ENCODE measurements around the gene PDZK1IP1.

PDZK1IP1 gene, protein sequence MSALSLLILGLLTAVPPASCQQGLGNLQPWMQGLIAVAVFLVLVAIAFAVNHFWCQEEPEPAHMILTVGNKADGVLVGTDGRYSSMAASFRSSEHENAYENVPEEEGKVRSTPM

DNA sequence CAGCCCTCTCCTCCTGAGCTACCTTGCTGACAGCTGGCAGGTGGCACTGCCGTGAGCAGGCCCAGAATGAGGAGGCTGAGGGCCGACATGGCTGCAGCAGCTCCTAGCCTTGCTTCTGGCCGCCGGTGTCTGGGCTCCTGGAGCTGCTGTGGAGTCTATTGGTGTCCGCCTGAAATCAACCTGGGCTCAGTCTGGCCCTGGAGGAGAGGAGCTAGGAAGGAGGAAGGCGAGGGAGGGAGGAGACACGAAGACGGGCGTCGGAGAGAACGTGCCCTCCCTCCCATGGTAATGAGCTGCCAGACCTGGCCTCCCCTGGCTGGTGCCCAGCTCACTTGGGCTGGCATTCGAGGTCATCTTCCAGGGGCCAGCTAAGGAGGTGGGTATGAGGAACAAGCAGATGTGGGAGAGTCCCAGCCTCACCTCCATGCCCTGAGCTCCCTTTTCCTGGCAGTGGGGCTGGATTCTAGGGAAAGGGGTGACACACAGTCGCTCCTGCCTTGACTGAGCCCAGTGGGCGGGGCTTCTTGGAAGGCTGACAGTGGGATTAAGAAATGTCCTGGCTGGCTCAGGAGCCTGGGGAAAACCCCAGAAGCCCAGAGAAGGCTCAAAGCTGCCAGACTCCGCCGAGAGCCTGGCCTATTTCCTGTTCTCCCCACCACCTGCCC, at the start of gene PDZK1IP1:
Gene PDZK1IP1 (minus strand): TSS at position 193 of the 665 bp plus-strand sequence. CDS start 104 bp downstream, at position 89.
- DNase-seq (ENCODE audit: low read depth in 2 of 2) = no peak

DNA sequence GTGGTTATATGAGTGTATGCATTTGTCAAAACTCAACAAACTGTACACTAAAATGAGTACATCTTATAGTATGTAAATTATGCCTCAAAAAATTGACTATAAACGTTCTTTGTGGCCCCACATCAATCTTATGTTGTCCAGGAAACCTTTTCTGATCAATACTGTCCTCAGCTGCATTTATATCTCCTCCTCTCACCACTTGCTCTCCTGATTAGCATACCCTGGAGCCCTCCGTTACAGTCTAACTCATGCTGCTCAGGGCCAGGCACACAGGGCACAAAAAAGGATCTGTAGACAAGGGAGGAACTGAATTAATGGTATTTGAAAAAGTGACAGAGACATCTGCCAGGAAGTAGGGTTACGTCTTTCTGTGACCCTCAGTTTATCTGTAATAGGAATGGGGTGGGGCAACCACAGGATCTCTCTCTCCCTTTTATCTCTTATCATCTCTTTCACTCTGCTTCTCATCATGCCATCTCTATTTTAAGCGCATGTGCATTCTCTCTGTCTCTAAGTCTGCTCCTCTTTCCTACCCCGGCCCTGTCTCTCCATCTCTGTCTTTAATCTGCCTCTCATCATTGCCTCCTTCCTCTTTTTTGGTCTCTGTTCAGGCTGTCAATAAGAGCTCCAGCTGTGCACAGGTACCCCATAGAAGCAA, 49.2 kb upstream of the PDZK1IP1 start:
- DNase-seq (ENCODE audit: low read depth in 2 of 2) = no peak

DNA sequence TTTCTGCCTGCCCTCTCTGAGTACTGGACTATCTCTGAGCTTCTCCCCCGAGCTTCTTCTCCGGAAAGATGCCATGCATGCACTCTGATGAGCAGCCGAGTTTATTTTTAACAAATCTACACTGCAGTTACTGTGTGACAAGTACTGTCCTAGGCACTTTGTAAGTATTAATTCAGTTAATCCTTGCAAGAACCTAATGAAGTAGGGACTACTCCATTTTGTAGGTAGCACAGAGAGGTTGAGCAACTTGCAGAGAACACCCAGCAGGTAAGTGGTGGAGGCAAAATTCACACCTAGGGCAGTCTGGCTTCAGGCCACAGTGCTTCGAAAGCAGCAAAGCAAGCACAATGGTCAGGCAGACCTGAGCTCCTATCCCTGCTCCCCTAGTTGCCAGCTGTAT, 46.0 kb upstream of the PDZK1IP1 start:
- no peak for DNase-seq (ENCODE audit: low read depth in 2 of 2)

DNA sequence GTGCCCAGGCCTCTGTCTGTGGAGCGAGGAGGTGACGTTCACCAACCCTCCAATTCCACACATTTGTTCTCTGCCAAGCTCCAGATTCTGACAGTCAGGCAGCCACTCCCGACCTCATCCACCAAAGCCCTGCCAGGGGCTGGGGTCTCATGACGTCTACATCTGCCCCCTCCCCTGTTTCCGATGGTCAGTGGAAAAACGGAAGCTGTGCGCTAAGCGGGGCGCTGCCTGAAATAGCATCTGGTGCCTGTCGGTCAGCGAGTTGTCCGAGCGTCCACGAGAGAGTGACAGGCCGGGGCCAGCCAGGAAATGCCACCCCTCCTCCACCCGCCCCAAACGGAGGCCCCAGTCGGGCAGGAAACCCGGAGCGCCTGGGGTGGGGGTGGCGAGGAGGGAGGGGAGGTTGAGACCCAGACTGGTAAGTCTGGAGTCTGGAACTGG, 45.4 kb upstream of the PDZK1IP1 start:
- DNase-seq (ENCODE audit: low read depth in 2 of 2) = no peak

DNA sequence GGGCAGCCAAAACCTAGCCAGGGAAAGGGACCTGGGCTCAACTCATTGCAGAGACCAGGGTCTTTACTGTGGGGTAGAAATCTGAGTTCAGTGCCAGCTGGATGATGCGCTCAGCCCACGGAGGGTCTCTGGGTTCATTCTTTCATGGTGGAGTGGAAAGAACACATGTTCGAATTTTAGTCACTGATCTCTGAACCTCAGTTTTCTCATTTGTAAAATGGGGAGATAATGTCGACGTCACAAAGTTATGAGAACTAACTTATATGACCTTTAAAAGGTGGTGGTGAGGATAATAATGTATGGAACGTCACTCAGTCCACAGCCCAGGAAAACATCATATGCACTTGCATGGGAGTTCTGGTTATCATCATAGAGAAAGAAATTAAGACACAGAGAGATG, 43.4 kb upstream of the PDZK1IP1 start:
- DNase-seq (ENCODE audit: low read depth in 2 of 2) = no peak

DNA sequence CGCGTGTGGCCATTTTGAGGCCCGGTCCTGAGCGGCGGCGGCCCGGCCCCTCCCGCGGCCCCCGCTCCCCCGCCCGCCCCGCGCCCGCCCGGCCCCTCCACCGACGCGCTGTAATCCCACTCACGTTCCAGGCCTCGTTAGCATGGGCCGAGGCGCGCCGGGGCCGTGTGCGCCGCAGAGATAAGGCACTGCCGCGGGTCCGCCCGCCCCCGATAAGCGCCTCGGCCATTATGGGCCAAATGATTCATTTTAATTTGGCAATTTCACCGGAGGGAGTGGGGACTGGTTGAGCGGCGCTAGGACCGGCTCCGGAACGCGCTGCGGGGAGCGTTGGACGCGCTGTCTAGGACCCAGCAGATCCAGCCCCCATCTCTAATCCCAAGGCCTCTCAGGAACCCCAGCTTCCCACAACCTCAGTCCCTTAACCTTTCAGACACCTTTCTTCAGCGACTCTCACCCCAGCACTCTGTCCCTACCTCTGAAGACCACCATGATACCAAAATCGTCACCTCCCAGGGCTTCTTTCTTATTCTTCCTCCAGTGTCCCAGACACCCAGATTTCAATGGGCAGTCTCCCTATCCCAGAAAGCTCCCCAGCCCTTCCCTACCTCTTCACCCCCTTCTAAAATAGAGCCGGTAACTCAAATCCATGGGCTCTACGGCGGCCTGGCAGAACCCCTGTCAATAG, 42.5 kb upstream of the PDZK1IP1 start, which contains the start of gene TAL1:
Gene TAL1 (minus strand): TSS at position 39 of the 688 bp plus-strand sequence. CDS start 6,337 bp downstream, outside the sequence.
- no peak for DNase-seq (ENCODE audit: low read depth in 2 of 2)

DNA sequence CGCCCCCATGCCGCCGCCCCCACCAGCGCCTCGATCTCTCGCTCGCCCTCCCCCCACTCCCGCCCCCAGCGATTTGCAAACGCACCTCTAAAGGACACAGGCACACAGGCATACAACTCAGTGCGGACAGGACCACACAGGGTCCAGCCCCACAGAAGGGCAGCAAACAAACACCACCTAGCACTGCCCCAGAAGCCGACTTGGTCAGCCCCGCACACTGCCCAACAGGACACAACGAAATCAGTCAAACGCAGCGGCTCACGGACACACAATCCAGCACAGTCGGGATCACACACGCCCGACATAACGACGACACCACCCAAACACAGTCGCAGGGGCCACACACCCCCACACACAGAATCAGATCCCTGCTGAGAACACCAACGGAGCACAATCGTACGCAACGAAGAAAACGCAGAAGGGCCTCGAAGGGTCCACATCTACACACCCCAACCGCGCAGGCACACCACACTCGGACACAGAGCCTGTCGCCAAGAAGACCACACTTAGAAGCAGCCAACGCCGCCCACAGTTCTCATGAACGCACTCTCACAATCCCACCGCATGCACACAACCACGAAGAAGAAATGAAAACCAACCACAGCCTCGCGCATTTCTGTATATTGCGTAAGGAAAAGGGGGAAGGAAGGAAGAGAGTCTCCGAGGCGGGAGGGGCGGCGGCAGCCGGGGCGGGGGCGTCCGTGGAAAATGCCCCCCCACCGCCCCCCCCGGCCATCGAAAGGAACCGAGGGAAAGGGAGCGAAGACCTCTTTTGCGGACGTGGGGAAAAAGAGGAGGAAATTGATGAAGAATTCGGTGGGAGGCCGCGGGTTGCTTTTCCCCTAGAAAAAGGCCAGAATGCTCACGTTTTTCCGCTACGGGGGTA, 41.7 kb upstream of the PDZK1IP1 start:
- peak; percentile 13 to 17 for DNase-seq (ENCODE audit: low read depth in 2 of 2)

DNA sequence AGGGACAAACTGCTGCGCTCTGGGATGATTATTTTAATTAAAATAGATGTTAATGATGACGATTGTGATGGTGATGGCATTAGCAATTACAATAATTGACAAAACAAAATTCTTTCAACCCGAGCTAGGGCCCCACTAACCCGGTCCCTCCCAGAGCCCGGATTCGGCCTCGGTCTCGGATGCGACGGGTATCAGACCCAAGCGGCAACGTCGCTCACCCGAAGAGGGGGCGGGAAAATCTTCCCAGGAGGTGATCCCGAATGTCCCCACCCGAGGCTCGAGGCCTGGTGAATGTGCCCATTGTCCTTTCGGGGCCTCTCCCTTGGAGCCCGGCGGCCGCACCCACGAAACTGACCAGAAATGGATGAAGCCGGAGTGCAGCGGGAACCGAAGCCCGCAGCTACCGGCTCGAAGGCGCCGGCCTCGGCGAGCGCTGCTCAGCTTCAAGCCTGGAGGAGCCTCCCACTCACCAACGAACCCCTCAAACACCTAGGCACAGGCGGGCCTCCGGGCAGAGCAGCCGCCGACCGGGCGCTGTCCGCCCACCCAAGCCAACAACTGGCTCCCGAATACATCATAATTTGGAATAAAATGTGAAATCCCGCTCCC, 41.0 kb upstream of the PDZK1IP1 start:
- no peak for DNase-seq (ENCODE audit: low read depth in 2 of 2)

DNA sequence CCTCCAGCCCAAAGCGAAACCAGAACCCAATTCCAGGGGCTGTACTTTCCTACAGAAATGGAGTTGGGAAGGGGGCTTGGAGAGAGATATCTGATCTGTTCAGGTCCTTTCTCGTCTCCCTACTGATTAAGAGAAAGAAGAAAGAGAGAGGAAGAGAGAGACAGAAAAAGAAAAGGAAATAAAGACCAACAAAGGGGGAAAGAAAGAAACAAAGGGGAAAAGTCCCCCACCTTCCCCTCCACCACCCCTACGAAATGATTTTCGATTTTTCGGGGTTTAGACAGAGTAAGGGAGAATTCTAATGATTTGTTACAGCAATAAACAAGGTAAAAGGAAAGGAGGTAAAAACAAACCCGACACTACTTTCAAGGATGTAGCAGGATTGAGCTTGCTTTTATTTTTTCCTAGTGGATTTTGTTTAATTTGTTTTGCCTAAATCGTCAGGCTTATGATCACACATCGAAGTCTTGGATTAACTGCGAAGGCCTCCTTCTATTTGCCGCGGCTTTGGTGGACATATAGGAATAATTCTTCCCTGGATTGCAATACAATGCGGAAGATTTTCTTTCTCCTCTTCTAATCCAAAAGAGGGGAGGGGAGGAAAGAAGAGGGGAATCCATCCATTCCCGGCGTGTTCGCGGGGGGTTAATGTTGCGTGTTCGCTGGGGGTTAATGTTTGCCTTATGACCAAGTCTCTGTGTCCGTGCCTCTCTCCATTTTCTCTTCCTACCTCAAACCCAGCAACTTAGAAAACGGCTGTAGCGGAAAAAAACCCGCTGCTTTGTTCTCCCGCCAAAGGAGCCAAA, 40.3 kb upstream of the PDZK1IP1 start:
- DNase-seq (ENCODE audit: low read depth in 2 of 2) = no peak

DNA sequence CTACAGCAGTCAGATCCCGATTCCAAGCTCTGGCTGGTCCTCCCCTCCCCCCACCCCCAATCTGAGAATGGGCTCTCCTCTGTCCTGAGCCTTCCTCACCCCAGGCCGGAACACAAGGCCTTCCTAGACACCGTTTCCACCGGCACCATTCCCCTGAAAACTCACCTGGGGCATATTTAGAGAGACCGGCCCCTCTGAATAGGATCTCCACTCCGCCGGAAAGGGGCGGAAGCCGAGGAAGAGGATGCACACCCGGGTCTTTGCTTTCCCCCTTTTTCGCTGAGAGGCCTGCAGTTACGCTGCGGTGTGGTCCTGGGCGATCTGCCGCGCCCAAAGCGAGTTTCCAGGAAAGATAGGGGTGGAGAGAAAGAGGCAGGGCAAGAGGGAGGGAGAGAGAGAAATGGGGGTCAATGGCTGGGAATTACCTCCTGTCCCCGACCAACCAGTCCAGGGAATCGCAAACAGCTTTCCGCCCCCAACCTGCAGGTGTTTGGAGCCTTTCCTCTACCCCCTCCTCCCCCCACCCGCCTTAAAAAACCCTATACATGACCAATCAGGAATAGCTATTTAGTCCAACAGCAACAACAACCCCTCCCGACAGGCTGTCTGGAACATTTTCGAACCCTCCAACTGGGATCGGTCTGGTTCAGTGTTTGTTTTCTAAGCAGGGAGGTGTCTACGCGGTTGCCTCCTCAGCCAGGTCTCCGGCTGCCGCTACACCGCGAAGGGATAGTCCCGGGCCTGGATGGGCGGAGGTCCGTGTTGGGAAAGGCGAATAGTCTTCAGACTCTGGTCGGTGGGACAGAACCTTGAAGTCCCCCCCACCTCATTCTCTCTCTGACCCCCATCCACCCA, 39.4 kb upstream of the PDZK1IP1 start:
- no peak for DNase-seq (ENCODE audit: low read depth in 2 of 2)

DNA sequence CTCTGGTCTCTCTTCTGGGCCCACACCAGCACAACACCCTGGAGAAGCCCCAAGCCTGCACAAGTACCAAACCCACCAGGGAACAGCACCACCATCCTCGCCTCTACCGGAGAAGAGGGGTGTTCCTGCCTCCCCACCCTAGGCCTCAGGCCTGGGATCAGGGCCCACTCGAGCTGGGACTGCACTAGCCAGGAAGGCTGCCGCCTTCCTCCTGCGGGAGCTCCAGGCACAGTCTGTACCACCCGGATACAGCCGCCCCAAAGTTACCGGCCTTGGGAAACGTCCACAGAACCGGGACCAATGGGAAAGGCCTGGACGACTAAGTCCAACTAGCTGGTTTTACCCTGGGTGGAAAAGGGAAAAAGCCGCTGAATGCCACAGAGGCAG, 38.8 kb upstream of the PDZK1IP1 start:
- DNase-seq (ENCODE audit: low read depth in 2 of 2) = no peak

DNA sequence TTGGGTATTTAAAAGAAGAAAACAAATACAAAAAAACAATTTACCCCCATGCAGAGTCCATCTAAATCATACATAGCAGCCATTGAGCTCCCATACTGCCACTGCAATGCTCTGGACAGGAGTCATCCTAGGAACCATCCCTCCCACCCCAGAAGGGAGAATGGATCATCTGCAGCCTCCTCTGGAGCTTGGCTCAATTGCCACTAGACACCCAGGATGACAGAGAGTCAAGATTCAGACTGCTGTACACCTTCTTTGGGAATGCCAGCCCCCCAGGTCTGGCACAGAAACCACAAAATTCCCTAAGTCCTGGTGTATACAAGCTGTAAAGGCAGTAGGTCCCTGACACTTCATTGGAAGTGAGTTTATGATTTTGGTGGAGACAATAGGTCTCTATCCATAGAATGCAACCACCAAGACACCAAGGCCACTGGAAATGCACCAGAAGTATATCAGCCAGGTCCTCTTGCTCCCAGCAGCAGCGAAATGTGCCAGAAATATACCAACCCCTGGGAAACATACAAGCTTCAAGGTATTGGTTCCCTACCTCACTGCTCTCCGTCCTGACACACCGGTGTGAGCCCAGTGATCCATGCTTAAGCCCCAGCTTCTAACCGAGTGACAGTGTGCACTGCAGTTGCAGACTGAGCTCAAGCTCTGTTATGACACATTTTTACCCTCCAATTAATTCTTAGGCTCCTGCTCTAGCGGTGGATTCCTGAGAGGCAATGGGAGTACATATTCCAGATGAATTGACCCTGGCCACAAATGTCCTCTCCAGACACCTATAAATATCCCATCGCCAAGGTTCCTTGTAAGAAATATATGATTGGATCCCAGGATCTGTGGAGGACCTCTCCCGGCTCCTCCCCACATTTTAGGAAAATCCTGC, 37.8 kb upstream of the PDZK1IP1 start:
- no peak for DNase-seq (ENCODE audit: low read depth in 2 of 2)

DNA sequence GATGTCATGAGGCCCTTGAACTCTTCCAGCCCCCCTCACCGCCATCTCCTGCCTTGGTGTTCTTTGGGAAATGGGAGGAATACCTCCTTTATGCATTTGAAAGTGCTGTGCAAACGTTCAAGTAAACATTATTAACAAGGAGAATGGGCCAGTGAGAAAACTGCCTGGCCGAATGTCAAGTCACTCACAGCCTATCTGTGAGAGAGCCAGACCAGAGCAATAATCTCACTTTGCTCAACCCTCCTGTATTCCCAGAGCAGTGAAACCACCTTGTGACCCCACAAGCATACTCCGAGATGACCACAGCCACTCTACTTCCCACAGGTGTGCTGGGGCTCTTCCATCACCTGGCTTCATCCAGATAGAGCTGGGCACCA, 37.0 kb upstream of the PDZK1IP1 start:
- no peak for DNase-seq (ENCODE audit: low read depth in 2 of 2)

DNA sequence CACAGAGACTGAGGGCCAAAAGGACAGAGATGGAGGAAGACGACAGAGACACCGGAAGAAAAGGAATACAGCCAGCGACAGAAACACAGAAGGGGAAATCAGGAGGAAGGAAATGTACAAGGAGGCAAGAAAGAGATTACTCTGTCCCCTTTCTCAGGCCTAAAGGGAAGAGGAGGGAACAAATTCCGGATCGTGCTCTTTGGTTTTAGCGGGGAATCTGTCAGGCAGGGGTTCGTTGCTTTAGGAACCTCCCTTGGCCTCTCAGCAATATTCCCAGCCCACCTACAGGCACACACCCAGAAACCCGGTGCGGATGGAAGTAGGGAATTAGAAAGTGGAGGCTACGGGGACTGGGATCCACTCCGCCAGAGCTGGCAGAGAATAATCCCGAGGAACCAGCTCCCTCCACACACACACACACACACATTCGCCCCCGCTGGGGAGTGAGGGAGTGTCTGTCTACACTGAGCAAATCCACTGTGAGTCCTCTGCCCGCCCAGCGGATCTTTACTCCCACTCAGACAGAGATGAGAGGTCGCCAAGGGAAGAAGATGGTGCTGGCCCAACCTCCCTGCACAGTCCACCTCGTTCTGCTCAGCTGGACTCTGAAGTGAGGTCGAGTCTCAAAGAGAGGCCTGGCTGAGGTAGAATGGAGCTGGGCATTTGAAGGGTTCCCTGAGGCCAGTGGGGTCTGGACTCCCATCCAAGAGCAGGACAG, 36.4 kb upstream of the PDZK1IP1 start:
- DNase-seq (ENCODE audit: low read depth in 2 of 2) = no peak

DNA sequence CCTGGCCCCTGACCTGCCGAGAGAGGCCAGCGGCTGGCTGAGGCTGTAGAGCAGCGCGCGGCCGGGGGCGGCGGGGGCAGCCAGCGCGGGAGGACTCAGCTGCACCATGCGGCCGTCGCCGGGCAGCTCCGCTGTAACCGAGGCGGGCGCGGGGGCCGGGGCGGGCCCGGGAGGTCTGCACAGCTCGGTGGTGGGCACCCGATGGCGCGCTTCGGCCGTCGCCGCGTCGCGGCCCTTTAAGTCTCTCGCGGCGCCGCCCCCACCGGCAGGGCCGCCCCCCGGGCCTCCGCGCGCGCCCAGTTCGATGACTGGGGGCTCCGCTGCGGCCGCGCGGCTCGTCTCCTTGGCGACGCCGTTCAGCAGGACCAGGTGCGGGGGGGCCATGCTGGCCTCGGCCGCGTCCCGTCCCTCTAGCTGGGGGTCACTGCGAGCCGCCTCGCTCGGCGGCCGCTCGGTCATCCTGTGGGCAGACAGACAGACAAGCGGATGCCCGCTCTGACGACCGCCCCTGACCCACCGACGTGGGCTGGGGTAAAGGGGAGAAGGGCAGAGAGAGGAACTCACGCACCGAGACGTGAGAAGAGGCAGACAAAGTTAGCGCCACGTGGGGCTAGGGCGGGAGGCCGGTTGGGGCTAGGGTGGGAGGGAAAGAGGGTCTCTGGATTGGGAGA, 35.7 kb upstream of the PDZK1IP1 start:
- no peak for DNase-seq (ENCODE audit: low read depth in 2 of 2)

DNA sequence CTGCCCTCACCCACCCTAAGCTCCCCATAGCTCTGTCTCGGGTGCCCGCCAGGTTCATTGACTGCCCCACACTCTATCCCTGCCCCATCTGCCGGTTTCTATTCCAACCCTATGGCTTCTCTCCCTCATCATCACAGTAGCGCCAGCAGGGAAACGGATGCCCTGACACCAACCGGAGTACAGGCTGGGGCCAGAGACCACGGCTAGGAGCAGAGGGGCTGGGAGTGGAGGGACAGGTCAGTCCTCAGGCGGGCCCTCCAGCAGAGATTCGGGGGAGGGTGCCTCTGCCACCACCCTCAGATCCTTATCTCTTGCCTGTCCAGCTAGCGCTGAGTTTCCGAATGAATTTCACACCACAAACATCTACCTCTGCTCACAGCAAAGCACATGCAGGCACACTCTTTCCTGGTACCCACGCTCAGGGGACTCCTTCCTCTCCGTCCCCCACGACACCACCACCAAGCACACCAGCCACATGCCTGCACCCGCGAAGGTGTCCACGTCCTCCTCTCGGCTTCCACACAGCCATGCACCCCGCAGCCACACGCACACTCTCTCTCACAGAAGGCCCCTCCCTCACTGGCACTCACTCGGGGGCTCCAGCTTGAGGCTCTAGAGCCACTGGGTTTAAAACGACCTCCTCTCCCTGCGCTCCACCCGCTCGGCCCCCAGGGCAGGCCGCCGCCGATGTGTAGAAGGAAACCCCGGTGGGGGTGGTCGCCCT, 35.0 kb upstream of the PDZK1IP1 start:
- DNase-seq (ENCODE audit: low read depth in 2 of 2) = no peak

Measured in fibroblast of skin of left biceps (primary cell).